ENCODE data around the gene ARMC2. TPM values are rescaled to one million over a fixed set of nuclear protein-coding genes. Genes with fewer than 3 reads are reported as not detected.
"Not testable (repeated sequence)": the region's sequence is repeated elsewhere in the genome, so short reads cannot be mapped to it uniquely, and the experiment has no call there.

Gene ARMC2
- total and polyA plus RNA-seq, 7 donors = 0.56 to 3.7 (median 2.0) TPM

DNA sequence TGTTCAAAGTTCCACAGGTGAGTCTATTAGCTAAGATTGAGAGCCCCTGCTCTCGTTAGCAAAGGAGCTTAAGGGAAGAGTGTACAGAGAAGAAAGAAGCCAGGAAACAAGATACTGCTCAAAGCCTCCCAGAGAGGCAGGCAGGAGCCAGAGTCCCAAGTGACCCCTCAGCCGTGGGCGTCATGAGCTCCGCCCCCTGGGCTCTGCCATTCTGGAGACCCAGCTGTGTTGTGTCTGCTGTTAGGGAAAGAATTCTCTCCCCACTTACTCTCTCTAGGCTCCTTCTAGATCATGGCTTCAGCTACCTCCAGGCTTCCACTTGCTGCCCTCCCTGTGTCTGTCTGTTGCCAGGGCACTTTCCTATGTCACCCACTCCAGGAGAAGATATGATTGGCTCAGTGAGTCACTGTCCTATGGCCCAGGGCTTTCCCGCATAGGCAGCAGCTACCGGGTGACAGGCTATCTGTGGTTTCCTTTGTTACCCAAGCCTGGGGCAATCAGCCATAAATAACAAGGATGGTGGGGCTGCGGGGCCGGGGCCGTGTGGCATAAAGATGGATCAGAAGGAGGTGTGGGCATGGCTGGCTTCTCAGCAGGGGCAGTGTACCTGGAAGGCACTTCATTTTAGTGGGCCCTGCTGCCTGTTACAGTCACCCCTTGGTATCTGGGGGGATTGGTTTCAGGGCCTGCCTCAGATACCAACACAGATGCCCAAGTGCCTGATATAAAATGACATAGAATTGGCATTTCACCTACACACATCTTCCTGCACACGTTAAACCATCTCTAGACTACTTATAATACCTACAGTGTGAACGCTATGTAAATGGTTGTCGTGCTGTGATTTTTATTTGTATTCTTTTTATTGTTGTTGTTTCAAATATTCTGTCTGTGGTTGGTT lies 118.9 kb downstream of the ARMC2 start:
- Histone ChIP-seq H3K9me3 (no peaks in the 10 kb centered on the region), H3K27ac (peak overlapping the region; percentile 87), H3K36me3 (ENCODE audit: insufficient read depth in 1 of 2, low read depth in 1 of 2) (no peaks in the 10 kb centered on the region), H3K4me3 (peak overlapping the region; percentile 37), H3K27me3 (ENCODE audit: insufficient read depth in 3 of 3, low read length in 2 of 3) (no peaks in the 10 kb centered on the region), H3K4me1 (peaks cover 33% of the 10 kb centered on the region)
- peak; percentile 36 to 75 for DNase-seq
- TF ChIP-seq, protein P1, sequence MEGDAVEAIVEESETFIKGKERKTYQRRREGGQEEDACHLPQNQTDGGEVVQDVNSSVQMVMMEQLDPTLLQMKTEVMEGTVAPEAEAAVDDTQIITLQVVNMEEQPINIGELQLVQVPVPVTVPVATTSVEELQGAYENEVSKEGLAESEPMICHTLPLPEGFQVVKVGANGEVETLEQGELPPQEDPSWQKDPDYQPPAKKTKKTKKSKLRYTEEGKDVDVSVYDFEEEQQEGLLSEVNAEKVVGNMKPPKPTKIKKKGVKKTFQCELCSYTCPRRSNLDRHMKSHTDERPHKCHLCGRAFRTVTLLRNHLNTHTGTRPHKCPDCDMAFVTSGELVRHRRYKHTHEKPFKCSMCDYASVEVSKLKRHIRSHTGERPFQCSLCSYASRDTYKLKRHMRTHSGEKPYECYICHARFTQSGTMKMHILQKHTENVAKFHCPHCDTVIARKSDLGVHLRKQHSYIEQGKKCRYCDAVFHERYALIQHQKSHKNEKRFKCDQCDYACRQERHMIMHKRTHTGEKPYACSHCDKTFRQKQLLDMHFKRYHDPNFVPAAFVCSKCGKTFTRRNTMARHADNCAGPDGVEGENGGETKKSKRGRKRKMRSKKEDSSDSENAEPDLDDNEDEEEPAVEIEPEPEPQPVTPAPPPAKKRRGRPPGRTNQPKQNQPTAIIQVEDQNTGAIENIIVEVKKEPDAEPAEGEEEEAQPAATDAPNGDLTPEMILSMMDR (IDR thresholded peaks at IDR 0.05) = no peak
- whole genome bisulfite sequencing, 3 donors = 42 to 50% (median 43%) methylated on average over 12 of the region's 12 CpGs
- ATAC-seq = peak; percentile 88 to 94 (median 91)
- intact Hi-C loops (cut with DNase I) = loop anchor here in 1 of 2 donors (5.0 kb wide), 1 partner anchor 35 kb away; no protein-coding TSS in a partner anchor

DNA sequence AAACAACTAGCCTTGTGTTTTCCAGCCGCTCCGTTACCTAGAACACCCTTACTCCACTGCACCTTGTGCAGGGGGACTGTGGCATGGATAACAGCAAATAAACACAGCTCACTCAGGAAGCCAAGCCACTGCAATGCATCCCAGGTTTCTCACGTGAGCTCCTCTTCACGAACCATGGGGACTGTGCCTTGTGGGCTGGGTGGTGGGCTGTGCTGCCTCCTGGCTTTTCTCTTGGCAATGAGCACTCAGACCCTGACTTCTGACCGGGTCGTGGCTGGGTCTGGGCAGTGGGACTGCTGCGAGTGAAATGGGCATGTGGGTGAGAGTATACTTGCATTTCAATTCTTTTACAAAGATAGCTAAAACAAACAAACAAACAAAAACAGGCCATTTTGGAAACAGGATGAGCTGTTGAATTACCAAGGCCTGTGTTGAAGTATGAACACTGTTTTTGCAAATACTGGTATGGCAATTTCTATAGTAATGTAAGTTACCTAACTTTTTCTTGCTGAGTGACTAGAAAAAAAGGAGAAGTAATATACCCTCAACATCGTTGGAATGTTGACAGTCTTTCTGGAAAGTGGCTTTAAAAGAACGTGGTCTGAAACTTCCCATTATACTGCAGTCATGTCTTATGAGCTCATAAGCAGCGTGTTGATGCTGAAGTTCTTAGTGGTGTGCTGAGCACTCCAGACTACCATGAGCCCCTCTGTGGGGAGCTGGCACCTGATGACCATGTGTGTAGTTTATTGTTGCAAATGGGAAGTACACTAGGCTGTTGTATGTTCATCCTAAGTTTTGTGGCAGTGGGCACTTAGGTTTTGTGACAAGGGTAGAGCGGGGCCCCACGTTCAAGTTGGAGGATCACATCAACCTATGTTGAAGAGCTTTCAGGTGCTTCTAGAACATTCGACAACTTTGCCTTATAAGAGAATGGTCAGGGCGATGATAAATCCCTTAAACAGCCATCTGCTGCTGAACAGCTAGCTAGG lies 120.4 kb downstream of the ARMC2 start:
- intact Hi-C loops (cut with DNase I) = loop anchor here in 1 of 2 donors (5.0 kb wide), 1 partner anchor 34 kb away; no protein-coding TSS in a partner anchor
- no peak overlapping the region for H3K4me3 ChIP-seq
- ATAC-seq (no peak), DNase-seq (no peak)
- WGBS, 3 donors = 83 to 87% (median 86%) methylated on average over 14 of the region's 14 CpGs
- H3K4me1 ChIP-seq = peaks cover 36% of the 10 kb centered on the region
- H3K36me3 ChIP-seq (ENCODE audit: insufficient read depth in 1 of 2, low read depth in 1 of 2) = no peaks in the 10 kb centered on the region
- H3K27me3 ChIP-seq (ENCODE audit: insufficient read depth in 3 of 3, low read length in 2 of 3) = no peaks in the 10 kb centered on the region
- TF ChIP-seq, protein P1 (IDR thresholded peaks at IDR 0.05) = no peak
- H3K27ac ChIP-seq = peak overlapping the region; percentile 87
- no peaks in the 10 kb centered on the region for H3K9me3 ChIP-seq

DNA sequence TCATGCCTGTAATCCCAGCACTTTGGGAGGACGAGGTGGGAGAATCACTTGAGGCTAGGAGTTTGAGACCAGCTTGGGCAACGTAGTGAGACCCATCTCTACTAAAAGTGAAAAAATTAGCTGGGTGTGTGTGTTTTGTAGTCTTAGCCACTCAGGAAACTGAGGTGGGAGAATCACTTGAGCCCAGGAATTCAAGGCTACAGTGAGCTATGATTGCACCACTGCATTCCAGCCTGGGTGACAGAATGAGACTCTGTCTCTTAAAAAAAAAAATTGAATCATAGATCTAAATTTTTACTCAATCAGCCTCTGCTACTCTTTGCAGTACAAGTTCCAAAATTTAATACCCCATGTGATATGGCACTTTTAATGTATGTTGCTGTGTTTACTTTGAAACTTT lies 121.6 kb downstream of the ARMC2 start:
- peak overlapping the region; percentile 87 for H3K27ac ChIP-seq
- DNase-seq = no peak

DNA sequence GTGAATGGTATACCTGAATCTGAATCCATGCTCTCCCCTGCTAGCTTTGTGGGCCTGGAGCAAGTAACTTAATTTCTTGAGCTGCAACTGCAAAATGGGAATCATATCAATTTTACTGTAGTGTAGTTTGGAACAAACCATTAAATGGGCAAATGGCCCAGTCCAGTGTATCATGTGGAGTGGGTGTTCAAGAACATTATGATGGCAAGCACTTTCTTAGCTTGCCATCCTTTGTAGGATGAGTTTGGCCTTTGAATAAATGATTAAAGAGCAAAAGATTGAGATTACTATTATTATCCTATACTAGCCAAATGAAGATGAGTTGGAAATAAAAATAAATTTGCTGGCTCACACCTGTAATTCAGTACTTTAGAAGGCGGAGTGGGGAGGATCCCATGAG lies 126.0 kb downstream of the ARMC2 start:
- Histone ChIP-seq H3K9me3 (peaks cover 7% of the 10 kb centered on the region), H3K36me3 (ENCODE audit: insufficient read depth in 1 of 2, low read depth in 1 of 2) (no peaks in the 10 kb centered on the region), H3K27me3 (ENCODE audit: insufficient read depth in 3 of 3, low read length in 2 of 3) (no peaks in the 10 kb centered on the region), H3K27ac (peak overlapping the region; percentile 41), H3K4me3 (no peak overlapping the region), H3K4me1 (peaks cover 33% of the 10 kb centered on the region)
- ATAC-seq (no peak), DNase-seq (no peak)
- WGBS, 3 donors = 26 to 63% (median 31%) methylated on average over 1 of the region's 1 CpG
- intact Hi-C loops (cut with DNase I) = no loop called here
- TF ChIP-seq, protein P1 (IDR thresholded peaks at IDR 0.05) = no peak

More for the DNA sequence above, 121.6 kb downstream of the ARMC2 start:
- H3K9me3 ChIP-seq = no peaks in the 10 kb centered on the region
- WGBS, 3 donors = 70 to 87% (median 76%) methylated on average over 2 of the region's 2 CpGs
- TF ChIP-seq, protein P1 (IDR thresholded peaks at IDR 0.05) = no peak
- intact Hi-C loops (cut with DNase I) = loop anchor here in 1 of 2 donors (5.0 kb wide), 1 partner anchor 33 kb away; no protein-coding TSS in a partner anchor
- H3K4me1 ChIP-seq = peaks cover 43% of the 10 kb centered on the region
- ATAC-seq = peak; percentile 15 to 50 (median 24)
- no peaks in the 10 kb centered on the region for H3K27me3 ChIP-seq (ENCODE audit: insufficient read depth in 3 of 3, low read length in 2 of 3)
- no peak overlapping the region for H3K4me3 ChIP-seq
- no peaks in the 10 kb centered on the region for H3K36me3 ChIP-seq (ENCODE audit: insufficient read depth in 1 of 2, low read depth in 1 of 2)

DNA sequence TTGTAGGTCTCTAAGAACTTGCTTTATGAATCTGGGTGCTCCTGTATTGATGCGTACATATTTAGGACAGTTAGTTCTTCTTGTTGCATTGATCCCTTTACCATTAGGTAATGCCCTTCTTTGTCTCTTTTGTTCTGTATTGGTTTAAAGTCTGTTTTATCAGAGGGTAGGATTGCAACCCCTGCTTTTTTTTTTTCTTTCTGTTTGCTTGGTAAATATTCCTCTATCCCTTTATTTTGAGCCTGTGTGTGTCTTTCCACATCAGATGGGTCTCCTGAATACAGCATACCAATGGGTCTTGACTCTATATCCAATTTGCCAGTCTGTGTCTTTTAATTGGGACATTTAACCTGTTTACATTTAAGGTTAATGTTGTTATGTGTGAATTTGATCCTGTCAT lies 130.4 kb downstream of the ARMC2 start:
- 93 to 100% (median 100%) methylated on average over 1 of the region's 1 CpG for WGBS, 3 donors
- intact Hi-C loops (cut with DNase I); H3K27me3 ChIP-seq (ENCODE audit: insufficient read depth in 3 of 3, low read length in 2 of 3); H3K4me1 ChIP-seq; H3K27ac ChIP-seq; ATAC-seq; H3K9me3 ChIP-seq; H3K36me3 ChIP-seq (ENCODE audit: insufficient read depth in 1 of 2, low read depth in 1 of 2); DNase-seq; H3K4me3 ChIP-seq: not testable (repeated sequence)
